NOMO-1 (cell line): ENCODE data around the gene TLNRD1.

ENCODE experiments used
- DNase-seq, 2 experiments: peaks; one replicate each; lab custom pipeline; 2025; ENCODE audit not compliant: unreplicated experiment in 2 of 2; lab: John Stamatoyannopoulos, UW

Gene TLNRD1

DNA sequence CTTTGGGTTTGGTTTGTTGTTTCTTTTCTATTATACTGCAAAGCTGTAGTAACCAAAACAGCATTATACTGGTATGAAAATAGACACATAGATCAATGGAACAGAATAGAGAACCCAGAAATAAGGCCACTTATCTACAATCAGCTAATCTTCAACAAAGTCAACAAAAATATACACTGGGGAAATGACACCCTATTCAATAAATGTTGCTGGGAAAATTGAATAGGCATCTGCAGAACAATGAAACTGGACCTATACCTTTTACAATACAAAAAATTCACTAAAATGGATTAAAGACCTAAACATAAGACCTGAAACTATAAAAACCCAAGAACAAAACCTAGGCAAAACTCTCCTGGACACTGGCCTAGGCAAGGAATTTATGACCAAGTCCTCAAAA is 52.9 kb downstream of the TLNRD1 start:
- DNase-seq: no peak

DNA sequence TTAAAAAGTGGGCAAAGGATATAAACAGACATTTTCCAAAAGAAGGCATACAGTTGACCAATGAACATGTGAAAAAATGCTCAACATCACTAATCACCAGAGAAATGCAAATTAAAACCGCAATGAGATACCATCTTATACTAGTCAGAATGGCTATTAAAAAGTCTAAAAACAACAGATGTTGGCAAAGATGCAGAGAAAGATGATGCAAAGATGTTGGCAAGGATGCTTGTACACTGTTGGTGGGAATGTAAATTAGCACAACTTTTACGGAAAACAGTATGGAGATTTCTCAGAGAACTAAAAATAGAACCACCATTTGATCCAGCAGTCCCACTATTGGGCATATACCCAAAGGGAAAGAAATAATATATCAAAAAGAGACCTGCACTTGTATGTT is 53.5 kb downstream of the TLNRD1 start:
- no peak for DNase-seq
